ENCODE data around the gene SNX8. TPM values are rescaled to one million over a fixed set of nuclear protein-coding genes. Genes with fewer than 3 reads are reported as not detected.
"Not testable (repeated sequence)": the region's sequence is repeated elsewhere in the genome, so short reads cannot be mapped to it uniquely, and the experiment has no call there.

Gene SNX8
- total RNA-seq, 1 experiment from 2014 or later, result 139 TPM

- POLR2A ChIA-PET, result no interaction called here
- no peak overlapping the region for H3K27ac ChIP-seq (ENCODE audit: low read length)
- ATAC-seq (no peak), DNase-seq (ENCODE audit: low read depth, low spot score) (no peak)
- CTCF ChIA-PET, result interaction anchor here (0.7 kb wide), 1 partner anchor 89 kb away, joined by 3 read pairs; no protein-coding TSS in a partner anchor
- H3K9me3 ChIP-seq (ENCODE audit: control insufficient read depth, insufficient read depth, low read depth, low read length), result no peaks in the 10 kb centered on the region
- in situ Hi-C loops (cut with HindIII; ENCODE audit: low pct_unique_long_range_greater_than_20kb, low sequenced_read_pairs) (no loop called here), intact Hi-C loops (cut with micrococcal nuclease; ENCODE audit: unreplicated experiment) (no loop called here)
- no peak for TF ChIP-seq TCF7L2 (IDR thresholded peaks at IDR 0.05; ENCODE audit: low read depth, low read length)
- TF ChIP-seq SIN3A (IDR thresholded peaks at IDR 0.05; ENCODE audit: borderline replicate concordance, insufficient read depth, low read depth, low read length), result no peak
- TF ChIP-seq REST (IDR thresholded peaks at IDR 0.05; ENCODE audit: insufficient read depth in 1 of 2, low read depth in 2 of 2, low read length in 1 of 2), result no peak
- no peak for TF ChIP-seq POLR2AphosphoS5 (IDR thresholded peaks at IDR 0.05; ENCODE audit: low read depth, low read length)
- TF ChIP-seq CTCF (IDR thresholded peaks at IDR 0.05), result no peak
- BruUV-seq (replicated peaks), result TSS peak; percentile 64
- no peak overlapping the region for H3K4me3 ChIP-seq (ENCODE audit: low read depth in 2 of 2, low read length in 2 of 2)
- no peaks in the 10 kb centered on the region for H3K27me3 ChIP-seq (ENCODE audit: control insufficient read depth, insufficient read depth, low read length)
- H3K4me1 ChIP-seq (ENCODE audit: control insufficient read depth, insufficient read depth, low read length), result no peaks in the 10 kb centered on the region
- no peaks in the 10 kb centered on the region for H3K36me3 ChIP-seq (ENCODE audit: control insufficient read depth, insufficient read depth, low read length)
Measured at GRCh38 chr7:2350055-2350454, 35.8 kb upstream of the SNX8 start.

DNA sequence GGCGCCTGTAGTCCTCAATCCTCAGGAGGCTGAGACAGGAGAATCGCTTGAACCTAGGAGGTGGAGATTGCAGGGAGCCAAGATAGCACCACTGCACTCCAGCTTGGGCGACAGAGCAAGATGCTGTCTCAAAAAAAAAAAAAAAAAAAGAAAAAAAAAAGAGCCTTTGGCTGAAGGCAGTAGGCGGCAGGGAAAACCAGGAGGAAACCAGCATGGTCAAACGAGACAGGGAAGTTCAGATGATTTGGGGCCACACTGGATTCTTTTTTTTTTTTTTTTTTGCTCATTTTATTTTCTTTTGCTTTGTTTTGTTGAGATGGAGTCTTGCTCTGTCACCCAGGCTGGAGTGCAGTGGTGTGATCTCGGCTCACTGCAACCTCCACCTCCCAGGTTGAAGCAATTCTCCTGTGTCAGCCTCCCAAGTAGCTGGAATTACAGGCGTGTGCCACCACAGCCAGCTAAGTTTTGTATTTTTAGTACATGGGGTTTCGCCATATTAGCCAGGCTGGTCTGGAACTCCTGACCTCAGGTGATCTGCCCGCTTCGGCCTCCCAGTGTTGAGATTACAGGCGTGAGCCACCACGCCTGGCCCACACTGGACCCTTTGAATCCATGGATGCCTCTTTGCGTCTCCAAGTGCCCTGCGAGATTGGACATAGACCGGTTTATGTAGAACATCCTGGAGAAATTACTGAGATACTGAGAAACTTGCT is 33.3 kb upstream of the SNX8 start:
- H3K9me3 ChIP-seq (ENCODE audit: control insufficient read depth, insufficient read depth, low read depth, low read length); BruUV-seq (replicated peaks); H3K4me1 ChIP-seq (ENCODE audit: control insufficient read depth, insufficient read depth, low read length); H3K4me3 ChIP-seq (ENCODE audit: low read depth in 2 of 2, low read length in 2 of 2); H3K27me3 ChIP-seq (ENCODE audit: control insufficient read depth, insufficient read depth, low read length); in situ Hi-C loops (cut with HindIII; ENCODE audit: low pct_unique_long_range_greater_than_20kb, low sequenced_read_pairs); H3K36me3 ChIP-seq (ENCODE audit: control insufficient read depth, insufficient read depth, low read length); H3K27ac ChIP-seq (ENCODE audit: low read length); DNase-seq (ENCODE audit: low read depth, low spot score); POLR2A ChIA-PET: not testable (repeated sequence)
- peak; percentile 54 for ATAC-seq
- CTCF ChIA-PET, result interaction anchor here (0.6 to 1.6 kb wide), 7 partner anchors 14 to 792 kb away, joined by 3 to 7 read pairs (median 4); no protein-coding TSS in a partner anchor
- intact Hi-C loops (cut with micrococcal nuclease; ENCODE audit: unreplicated experiment), result loop anchor here (5.0 kb wide), 1 partner anchor 100 kb away; no protein-coding TSS in a partner anchor

DNA sequence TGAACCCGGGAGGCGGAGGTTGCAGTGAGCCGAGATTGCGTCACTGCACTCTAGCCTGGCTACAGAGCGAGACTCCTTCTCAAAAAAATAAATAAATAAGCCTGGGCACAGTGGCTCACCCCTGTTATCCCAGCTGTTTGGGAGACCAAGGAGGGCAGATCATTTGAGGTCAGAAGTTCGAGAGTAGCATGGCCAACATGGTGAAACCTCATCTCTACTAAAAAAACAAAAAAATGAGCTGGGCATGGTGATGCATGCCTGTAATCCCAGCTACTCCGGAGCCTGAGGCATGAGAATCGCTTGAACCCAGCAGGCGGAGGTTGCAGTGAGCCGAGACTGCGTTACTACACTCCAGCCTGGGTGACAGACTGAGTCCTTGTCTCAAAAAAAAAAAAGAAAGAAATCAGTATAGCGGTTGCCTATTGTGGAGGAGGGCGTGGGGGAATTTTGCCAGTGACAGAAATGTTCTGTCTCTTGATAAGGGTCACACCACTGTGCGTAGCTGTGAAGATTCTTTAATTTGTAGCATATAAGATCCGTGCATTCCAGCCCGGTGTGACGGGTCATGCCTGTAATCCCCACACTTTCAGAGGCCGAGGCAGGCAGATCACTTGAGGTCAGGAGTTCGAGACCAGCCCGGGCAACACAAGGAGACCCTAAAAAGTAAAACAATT is 22.5 kb upstream of the SNX8 start:
- in situ Hi-C loops (cut with HindIII; ENCODE audit: low pct_unique_long_range_greater_than_20kb, low sequenced_read_pairs) (no loop called here), intact Hi-C loops (cut with micrococcal nuclease; ENCODE audit: unreplicated experiment) (no loop called here)
- Histone ChIP-seq H3K9me3 (ENCODE audit: control insufficient read depth, insufficient read depth, low read depth, low read length) (no peaks in the 10 kb centered on the region), H3K4me1 (ENCODE audit: control insufficient read depth, insufficient read depth, low read length) (no peaks in the 10 kb centered on the region), H3K27ac (ENCODE audit: low read length) (no peak overlapping the region), H3K27me3 (ENCODE audit: control insufficient read depth, insufficient read depth, low read length) (no peaks in the 10 kb centered on the region), H3K36me3 (ENCODE audit: control insufficient read depth, insufficient read depth, low read length) (no peaks in the 10 kb centered on the region), H3K4me3 (ENCODE audit: low read depth in 2 of 2, low read length in 2 of 2) (no peak overlapping the region)
- no TSS peak for BruUV-seq (replicated peaks)
- TF ChIP-seq CTCF (IDR thresholded peaks at IDR 0.05) (no peak), POLR2AphosphoS5 (IDR thresholded peaks at IDR 0.05; ENCODE audit: low read depth, low read length) (no peak), TCF7L2 (IDR thresholded peaks at IDR 0.05; ENCODE audit: low read depth, low read length) (no peak), SIN3A (IDR thresholded peaks at IDR 0.05; ENCODE audit: borderline replicate concordance, insufficient read depth, low read depth, low read length) (no peak), REST (IDR thresholded peaks at IDR 0.05; ENCODE audit: insufficient read depth in 1 of 2, low read depth in 2 of 2, low read length in 1 of 2) (no peak)
- no peak for ATAC-seq
- ChIA-PET CTCF (interaction anchor here (0.6 kb wide), 1 partner anchor 10 kb away, joined by 6 read pairs; no protein-coding TSS in a partner anchor), POLR2A (interaction anchor here (0.6 kb wide), 1 partner anchor 556 kb away, joined by 5 read pairs; no protein-coding TSS in a partner anchor)
- DNase-seq (ENCODE audit: low read depth, low spot score), result no peak
